Adrenal gland (tissue), 5 donors: ENCODE data around the gene TMEM38A.

Experiments used
- CTCF ChIP-seq, 6 experiments: fragments of 450-650 bp in 4 of 6; fragments of 200-600 bp in 2 of 6; sonication (generic) in 1 of 6; IDR thresholded peaks; 1 replicate in 5 of 6; 2 replicates in 1 of 6; pipeline versions ENCODE4 v1.5.1 to v1.8.0; 2016 to 2021; ENCODE audit warnings: antibody characterized with exemption in 6 of 6, mild to moderate bottlenecking in 2 of 6, moderate library complexity in 1 of 6
- POLR2A ChIP-seq, 2 donors: fragments of 450-650 bp; IDR thresholded peaks; one replicate each; pipeline ENCODE4 v1.6.1; 2017; ENCODE audit warnings: antibody characterized with exemption in 2 of 2, mild to moderate bottlenecking in 2 of 2, moderate library complexity in 1 of 2
- donor health status: DM: no; HTN: no; CAD: no.

GRCh38 chr19:16671652-16672274, 10.8 kb downstream of the TMEM38A start:
- TF ChIP-seq CTCF (IDR thresholded peaks at IDR 0.05) (no peak), POLR2A (IDR thresholded peaks at IDR 0.05) (no peak)
